Measurements from ENCODE around the gene POU3F1.

GRCh38 chr1:38075191-38075590 is 28.6 kb upstream of the POU3F1 start:
- TF ChIP-seq POLR2A (IDR thresholded peaks at IDR 0.05) (no peak), CTCF (IDR thresholded peaks at IDR 0.05) (no peak)
